Measurements from ENCODE around the gene SLC52A3. TPM values are rescaled to one million over a fixed set of nuclear protein-coding genes. Genes with fewer than 3 reads are reported as not detected.

SLC52A3 gene
- total and polyA plus RNA-seq, 2 of the 13 experiments (the other 11 are each of a cell fraction or from before 2014, with no cell fraction given): 0.03 TPM; not detected in 1

DNA sequence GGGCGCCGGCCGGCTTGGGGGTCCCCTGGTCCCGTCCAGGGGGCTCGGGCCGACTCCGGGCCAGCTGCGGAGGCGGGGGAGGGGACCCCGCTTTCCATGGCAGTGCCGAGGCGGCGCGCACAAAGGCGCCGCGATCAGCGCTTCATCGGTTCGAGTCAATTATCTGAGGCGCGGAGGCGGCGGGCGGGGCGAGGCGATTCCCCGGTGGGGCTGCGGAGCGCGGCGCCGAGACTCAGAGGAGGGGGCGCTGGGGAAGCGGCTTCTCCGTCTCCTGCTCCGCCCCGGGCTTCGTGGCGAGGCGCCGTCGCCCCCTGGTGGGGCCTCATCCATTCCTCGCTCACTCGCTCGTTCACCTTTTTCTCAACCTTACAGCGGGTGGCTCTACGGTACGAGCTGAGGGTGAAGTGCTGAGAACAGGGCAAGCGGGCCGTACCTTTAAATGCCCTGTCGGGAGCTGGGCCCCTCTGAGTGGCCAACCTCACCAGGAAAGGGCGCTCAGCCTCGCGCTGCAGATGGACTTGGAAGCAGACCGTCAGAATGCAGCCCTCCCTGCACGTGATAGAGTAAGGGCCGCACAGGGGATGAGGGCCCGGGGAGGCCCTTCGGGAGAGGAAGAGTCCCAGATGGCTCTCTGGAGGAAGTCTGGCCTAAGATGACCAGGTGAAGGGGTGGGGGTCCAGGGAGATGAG, 39.9 kb downstream of the SLC52A3 start (continued):
- TF ChIP-seq HOXD1 (CRISPR knock-in tag; IDR thresholded peaks at IDR 0.05): 0 out of 2 replicates have a peak, but pooled peaks have one; percentile 27
- 0 out of 2 replicates have a peak, but pooled peaks have one; percentile 60 for TF ChIP-seq IRX3 (CRISPR knock-in tag; IDR thresholded peaks at IDR 0.05; ENCODE audit: borderline replicate concordance, low read depth)
- TF ChIP-seq ZFP37 (CRISPR knock-in tag; IDR thresholded peaks at IDR 0.05; ENCODE audit: borderline replicate concordance): no peak
- no peak for TF ChIP-seq JDP2 (CRISPR knock-in tag; IDR thresholded peaks at IDR 0.05; ENCODE audit: borderline replicate concordance)
- TF ChIP-seq NKX3-1 (CRISPR knock-in tag; IDR thresholded peaks at IDR 0.05): no peak
- TF ChIP-seq MAFF (IDR thresholded peaks at IDR 0.05; ENCODE audit: low read depth, low read length): no peak
- TF ChIP-seq ZZZ3 (CRISPR knock-in tag; IDR thresholded peaks at IDR 0.05; ENCODE audit: borderline replicate concordance): 0 out of 2 replicates have a peak, but pooled peaks have one; percentile 52
- no peak for TF ChIP-seq RFX3 (CRISPR knock-in tag; IDR thresholded peaks at IDR 0.05)
- no peak for TF ChIP-seq PHF20 (CRISPR knock-in tag; IDR thresholded peaks at IDR 0.05)
- TF ChIP-seq, protein P1, sequence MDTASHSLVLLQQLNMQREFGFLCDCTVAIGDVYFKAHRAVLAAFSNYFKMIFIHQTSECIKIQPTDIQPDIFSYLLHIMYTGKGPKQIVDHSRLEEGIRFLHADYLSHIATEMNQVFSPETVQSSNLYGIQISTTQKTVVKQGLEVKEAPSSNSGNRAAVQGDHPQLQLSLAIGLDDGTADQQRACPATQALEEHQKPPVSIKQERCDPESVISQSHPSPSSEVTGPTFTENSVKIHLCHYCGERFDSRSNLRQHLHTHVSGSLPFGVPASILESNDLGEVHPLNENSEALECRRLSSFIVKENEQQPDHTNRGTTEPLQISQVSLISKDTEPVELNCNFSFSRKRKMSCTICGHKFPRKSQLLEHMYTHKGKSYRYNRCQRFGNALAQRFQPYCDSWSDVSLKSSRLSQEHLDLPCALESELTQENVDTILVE (CRISPR knock-in tag; IDR thresholded peaks at IDR 0.05): peak; percentile 22; the same call in 1 of the 2 replicates
- 0 out of 2 replicates have a peak, but pooled peaks have one; percentile 19 for TF ChIP-seq NR2C2 (CRISPR knock-in tag; IDR thresholded peaks at IDR 0.05; ENCODE audit: borderline replicate concordance)
- TF ChIP-seq AHR (CRISPR knock-in tag; IDR thresholded peaks at IDR 0.05): 0 out of 2 replicates have a peak, but pooled peaks have one; percentile 29
- TF ChIP-seq, protein P2, sequence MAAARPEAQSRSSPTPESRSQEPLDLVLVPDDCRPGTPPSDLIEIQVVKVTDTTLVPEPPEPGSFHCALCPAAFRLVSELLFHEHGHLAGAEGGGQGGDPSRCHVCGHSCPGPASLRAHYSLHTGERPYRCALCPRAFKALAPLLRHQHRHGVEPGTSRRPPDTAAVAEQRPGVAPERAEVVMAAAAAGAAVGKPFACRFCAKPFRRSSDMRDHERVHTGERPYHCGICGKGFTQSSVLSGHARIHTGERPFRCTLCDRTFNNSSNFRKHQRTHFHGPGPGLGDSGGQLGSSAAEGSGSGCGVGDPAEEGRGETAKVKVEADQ (CRISPR knock-in tag; IDR thresholded peaks at IDR 0.05; ENCODE audit: borderline replicate concordance): no peak
- no peak for TF ChIP-seq ZNF292 (CRISPR knock-in tag; IDR thresholded peaks at IDR 0.05; ENCODE audit: borderline replicate concordance, low read depth)
- TF ChIP-seq POLR2A (IDR thresholded peaks at IDR 0.05; ENCODE audit: insufficient read depth in 1 of 2, low read depth in 2 of 2, low read length in 2 of 2): no peak
- TF ChIP-seq TAF15 (IDR thresholded peaks at IDR 0.05; ENCODE audit: low read depth, low read length, poor library complexity, severe bottlenecking): peak; percentile 36
- TF ChIP-seq, protein P3, sequence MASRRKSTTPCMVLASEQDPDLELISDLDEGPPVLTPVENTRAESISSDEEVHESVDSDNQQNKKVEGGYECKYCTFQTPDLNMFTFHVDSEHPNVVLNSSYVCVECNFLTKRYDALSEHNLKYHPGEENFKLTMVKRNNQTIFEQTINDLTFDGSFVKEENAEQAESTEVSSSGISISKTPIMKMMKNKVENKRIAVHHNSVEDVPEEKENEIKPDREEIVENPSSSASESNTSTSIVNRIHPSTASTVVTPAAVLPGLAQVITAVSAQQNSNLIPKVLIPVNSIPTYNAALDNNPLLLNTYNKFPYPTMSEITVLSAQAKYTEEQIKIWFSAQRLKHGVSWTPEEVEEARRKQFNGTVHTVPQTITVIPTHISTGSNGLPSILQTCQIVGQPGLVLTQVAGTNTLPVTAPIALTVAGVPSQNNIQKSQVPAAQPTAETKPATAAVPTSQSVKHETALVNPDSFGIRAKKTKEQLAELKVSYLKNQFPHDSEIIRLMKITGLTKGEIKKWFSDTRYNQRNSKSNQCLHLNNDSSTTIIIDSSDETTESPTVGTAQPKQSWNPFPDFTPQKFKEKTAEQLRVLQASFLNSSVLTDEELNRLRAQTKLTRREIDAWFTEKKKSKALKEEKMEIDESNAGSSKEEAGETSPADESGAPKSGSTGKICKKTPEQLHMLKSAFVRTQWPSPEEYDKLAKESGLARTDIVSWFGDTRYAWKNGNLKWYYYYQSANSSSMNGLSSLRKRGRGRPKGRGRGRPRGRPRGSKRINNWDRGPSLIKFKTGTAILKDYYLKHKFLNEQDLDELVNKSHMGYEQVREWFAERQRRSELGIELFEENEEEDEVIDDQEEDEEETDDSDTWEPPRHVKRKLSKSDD (CRISPR knock-in tag; IDR thresholded peaks at IDR 0.05; ENCODE audit: low read depth): no peak
- TF ChIP-seq ZNF136 (CRISPR knock-in tag; IDR thresholded peaks at IDR 0.05; ENCODE audit: low read depth): no peak
- TF ChIP-seq ZNF264 (CRISPR knock-in tag; IDR thresholded peaks at IDR 0.05): no peak
- no peak for TF ChIP-seq ZNF766 (CRISPR knock-in tag; IDR thresholded peaks at IDR 0.05; ENCODE audit: borderline replicate concordance)
- 0 out of 2 replicates have a peak, but pooled peaks have one; percentile 63 for TF ChIP-seq ZIK1 (CRISPR knock-in tag; IDR thresholded peaks at IDR 0.05; ENCODE audit: borderline replicate concordance, low read depth)
- TF ChIP-seq, protein P4, sequence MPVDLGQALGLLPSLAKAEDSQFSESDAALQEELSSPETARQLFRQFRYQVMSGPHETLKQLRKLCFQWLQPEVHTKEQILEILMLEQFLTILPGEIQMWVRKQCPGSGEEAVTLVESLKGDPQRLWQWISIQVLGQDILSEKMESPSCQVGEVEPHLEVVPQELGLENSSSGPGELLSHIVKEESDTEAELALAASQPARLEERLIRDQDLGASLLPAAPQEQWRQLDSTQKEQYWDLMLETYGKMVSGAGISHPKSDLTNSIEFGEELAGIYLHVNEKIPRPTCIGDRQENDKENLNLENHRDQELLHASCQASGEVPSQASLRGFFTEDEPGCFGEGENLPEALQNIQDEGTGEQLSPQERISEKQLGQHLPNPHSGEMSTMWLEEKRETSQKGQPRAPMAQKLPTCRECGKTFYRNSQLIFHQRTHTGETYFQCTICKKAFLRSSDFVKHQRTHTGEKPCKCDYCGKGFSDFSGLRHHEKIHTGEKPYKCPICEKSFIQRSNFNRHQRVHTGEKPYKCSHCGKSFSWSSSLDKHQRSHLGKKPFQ (CRISPR knock-in tag; IDR thresholded peaks at IDR 0.05; ENCODE audit: insufficient replicate concordance): no peak
